Measurements from ENCODE around the gene BEST1.

Gene BEST1

GRCh38 chr11:61916737-61917333 lies 33.3 kb upstream of the BEST1 start:
- Histone ChIP-seq H3K27ac (replicated peaks; ENCODE audit: low read length) (no peak overlapping the region), H4K8ac (ENCODE audit: low read depth, low read length) (no peak overlapping the region), H4K91ac (ENCODE audit: low read depth, low read length, poor library complexity) (no peak overlapping the region), H3K27me3 (ENCODE audit: control insufficient read depth in 3 of 3, insufficient read depth in 3 of 3, low read depth in 1 of 3, low read length in 3 of 3) (peaks cover 4 to 61% (median 24%) of the 10 kb centered on the region in 3 experiments), H2BK15ac (ENCODE audit: low read length) (peak overlapping the region; percentile 70), H3K4me1 (ENCODE audit: control insufficient read depth in 2 of 2, insufficient read depth in 1 of 2, low read depth in 1 of 2, low read length in 2 of 2) (peaks cover 3% of the 10 kb centered on the region in 2 donors), H3K4me2 (ENCODE audit: insufficient read depth, low read length, poor library complexity, severe bottlenecking) (peak overlapping the region; percentile 98), H2BK5ac (ENCODE audit: low read length) (no peak overlapping the region), H2AFZ (ENCODE audit: low read length) (peak overlapping the region; percentile 94), H2BK120ac (ENCODE audit: low read depth, low read length) (no peak overlapping the region), H3K9me3 (replicated peaks in 1 of 2; ENCODE audit: control insufficient read depth in 2 of 2, insufficient read depth in 1 of 2, low read depth in 1 of 2, low read length in 2 of 2) (no peaks in the 10 kb centered on the region), H3K9ac (ENCODE audit: low read depth, low read length, poor library complexity) (peak overlapping the region; percentile 79), H3K4ac (ENCODE audit: low read length) (no peak overlapping the region), H3K79me1 (ENCODE audit: low read depth, low read length) (peaks cover 1% of the 10 kb centered on the region), H2AK5ac (ENCODE audit: low read depth, low read length) (peak overlapping the region; percentile 51), H3K4me3 (ENCODE audit: low read length in 2 of 2) (peak overlapping the region; percentile 38 to 79), H3K36me3 (replicated peaks in 1 of 2; ENCODE audit: control insufficient read depth in 2 of 2, insufficient read depth in 2 of 2, low read length in 2 of 2) (no peaks in the 10 kb centered on the region), H3K18ac (ENCODE audit: low read length) (peak overlapping the region; percentile 75), H3K23ac (ENCODE audit: low read depth, low read length, poor library complexity) (no peak overlapping the region), H3K14ac (ENCODE audit: low read length) (peak overlapping the region; percentile 84), H2BK12ac (ENCODE audit: low read length) (no peak overlapping the region)
- no peak for DNase-seq (ENCODE audit: low spot score)
- WGBS, 2 donors (ENCODE audit: extremely low coverage in 2 of 2, insufficient read length in 2 of 2, insufficient replicate concordance in 1 of 2): no CpG with 5 or more reads among the region's 32 CpGs

- DNase-seq (ENCODE audit: low spot score): peak; percentile 56
- Histone ChIP-seq H3K4me1 (ENCODE audit: control insufficient read depth in 2 of 2, insufficient read depth in 1 of 2, low read depth in 1 of 2, low read length in 2 of 2) (peaks cover 3% of the 10 kb centered on the region in 2 donors), H3K18ac (ENCODE audit: low read length) (peak within 1 kb of the TSS; percentile 75), H3K23ac (ENCODE audit: low read depth, low read length, poor library complexity) (peak within 1 kb of the TSS; percentile 61), H2BK15ac (ENCODE audit: low read length) (peak within 1 kb of the TSS; percentile 70), H3K9ac (ENCODE audit: low read depth, low read length, poor library complexity) (peak within 1 kb of the TSS; percentile 79), H3K4me3 (ENCODE audit: low read length in 2 of 2) (peak within 1 kb of the TSS; percentile 38 to 79), H3K4ac (ENCODE audit: low read length) (no peak within 1 kb of the TSS), H2BK12ac (ENCODE audit: low read length) (peak within 1 kb of the TSS; percentile 73), H2BK120ac (ENCODE audit: low read depth, low read length) (no peak within 1 kb of the TSS), H2AFZ (ENCODE audit: low read length) (peak within 1 kb of the TSS; percentile 94), H3K4me2 (ENCODE audit: insufficient read depth, low read length, poor library complexity, severe bottlenecking) (peak within 1 kb of the TSS; percentile 98), H3K9me3 (replicated peaks in 1 of 2; ENCODE audit: control insufficient read depth in 2 of 2, insufficient read depth in 1 of 2, low read depth in 1 of 2, low read length in 2 of 2) (no peaks in the 10 kb centered on the region), H3K36me3 (replicated peaks in 1 of 2; ENCODE audit: control insufficient read depth in 2 of 2, insufficient read depth in 2 of 2, low read length in 2 of 2) (no peaks in the 10 kb centered on the region), H4K91ac (ENCODE audit: low read depth, low read length, poor library complexity) (no peak within 1 kb of the TSS), H4K8ac (ENCODE audit: low read depth, low read length) (no peak within 1 kb of the TSS), H3K14ac (ENCODE audit: low read length) (peak within 1 kb of the TSS; percentile 84), H3K27me3 (ENCODE audit: control insufficient read depth in 3 of 3, insufficient read depth in 3 of 3, low read depth in 1 of 3, low read length in 3 of 3) (peaks cover 4 to 59% (median 24%) of the 10 kb centered on the region in 3 experiments), H3K79me1 (ENCODE audit: low read depth, low read length) (peaks cover 1% of the 10 kb centered on the region), H3K27ac (replicated peaks; ENCODE audit: low read length) (no peak within 1 kb of the TSS), H2AK5ac (ENCODE audit: low read depth, low read length) (peak within 1 kb of the TSS; percentile 82), H2BK5ac (ENCODE audit: low read length) (no peak within 1 kb of the TSS)
- WGBS, 2 donors (ENCODE audit: extremely low coverage in 2 of 2, insufficient read length in 2 of 2, insufficient replicate concordance in 1 of 2): no CpG with 5 or more reads among the region's 74 CpGs
These were observed 32.6 kb upstream of the BEST1 start, which contains the start of gene RAB3IL1 for GRCh38 chr11:61917334-61918109. Gene RAB3IL1 (minus strand): TSS chr11:61917566. CDS start chr11:61917367, 199 bp downstream.

GRCh38 chr11:61918251-61918937 lies 31.8 kb upstream of the BEST1 start:
- peaks cover 4 to 53% (median 22%) of the 10 kb centered on the region in 3 experiments for H3K27me3 ChIP-seq (ENCODE audit: control insufficient read depth in 3 of 3, insufficient read depth in 3 of 3, low read depth in 1 of 3, low read length in 3 of 3)
- no peak overlapping the region for H3K27ac ChIP-seq (replicated peaks; ENCODE audit: low read length)
- H3K4me2 ChIP-seq (ENCODE audit: insufficient read depth, low read length, poor library complexity, severe bottlenecking): no peak overlapping the region
- no peak overlapping the region for H4K8ac ChIP-seq (ENCODE audit: low read depth, low read length)
- H3K18ac ChIP-seq (ENCODE audit: low read length): no peak overlapping the region
- no peak overlapping the region for H2AFZ ChIP-seq (ENCODE audit: low read length)
- no peaks in the 10 kb centered on the region for H3K36me3 ChIP-seq (replicated peaks in 1 of 2; ENCODE audit: control insufficient read depth in 2 of 2, insufficient read depth in 2 of 2, low read length in 2 of 2)
- no peaks in the 10 kb centered on the region for H3K9me3 ChIP-seq (replicated peaks in 1 of 2; ENCODE audit: control insufficient read depth in 2 of 2, insufficient read depth in 1 of 2, low read depth in 1 of 2, low read length in 2 of 2)
- H3K14ac ChIP-seq (ENCODE audit: low read length): no peak overlapping the region
- H3K4me3 ChIP-seq (ENCODE audit: low read length in 2 of 2): no peak overlapping the region
- no CpG with 5 or more reads among the region's 14 CpGs for WGBS, 2 donors (ENCODE audit: extremely low coverage in 2 of 2, insufficient read length in 2 of 2, insufficient replicate concordance in 1 of 2)
- H3K79me1 ChIP-seq (ENCODE audit: low read depth, low read length): peaks cover 1% of the 10 kb centered on the region
- no peak overlapping the region for H3K23ac ChIP-seq (ENCODE audit: low read depth, low read length, poor library complexity)
- peak overlapping the region; percentile 73 for H2BK12ac ChIP-seq (ENCODE audit: low read length)
- no peak overlapping the region for H2BK5ac ChIP-seq (ENCODE audit: low read length)
- peaks cover 8 to 12% of the 10 kb centered on the region in 2 donors for H3K4me1 ChIP-seq (ENCODE audit: control insufficient read depth in 2 of 2, insufficient read depth in 1 of 2, low read depth in 1 of 2, low read length in 2 of 2)
- H2BK15ac ChIP-seq (ENCODE audit: low read length): peak overlapping the region; percentile 34
- DNase-seq (ENCODE audit: low spot score): no peak
- H3K9ac ChIP-seq (ENCODE audit: low read depth, low read length, poor library complexity): no peak overlapping the region
- no peak overlapping the region for H2BK120ac ChIP-seq (ENCODE audit: low read depth, low read length)
- no peak overlapping the region for H4K91ac ChIP-seq (ENCODE audit: low read depth, low read length, poor library complexity)
- peak overlapping the region; percentile 21 for H2AK5ac ChIP-seq (ENCODE audit: low read depth, low read length)
- no peak overlapping the region for H3K4ac ChIP-seq (ENCODE audit: low read length)
